Body of pancreas (tissue), 4 donors: ENCODE data around the gene XIST. TPM values are rescaled to one million over a fixed set of nuclear protein-coding genes. Genes with fewer than 3 reads are reported as not detected.
"Not testable (repeated sequence)": the region's sequence is repeated elsewhere in the genome, so short reads cannot be mapped to it uniquely, and the experiment has no call there.

Experiments
- ATAC-seq: fragments of 150-250 bp; one replicate; pipeline ENCODE4 v1.9.1; 2016
- DNase-seq, 4 donors: peaks; one replicate each; pipeline ENCODE4 v3.0.0-alpha.2; 2019
- H3K27ac ChIP-seq, 4 donors: fragments of 200-600 bp; sonication (generic); 1 replicate in 3 of 4; 2 replicates in 1 of 4; pipeline versions ENCODE4 v1.5.1 to v1.6.1; 2016 to 2019; ENCODE audit warnings: mild to moderate bottlenecking in 1 of 4, mixed read lengths in 1 of 4, moderate library complexity in 1 of 4
- H3K27me3 ChIP-seq, 2 donors: fragments of 200-600 bp; sonication (generic); one replicate each; pipeline ENCODE4 v1.6.0; 2016; ENCODE audit warnings: mild to moderate bottlenecking in 1 of 2
- H3K36me3 ChIP-seq, 2 donors: fragments of 200-600 bp; sonication (generic); replicated peaks in 1 of 2; 2 replicates each; pipeline ENCODE4 v1.5.1; 2016; ENCODE audit warnings: low read depth in 2 of 2; ENCODE audit not compliant: insufficient read depth in 1 of 2
- H3K4me1 ChIP-seq: fragments of 200-600 bp; sonication (generic); one replicate; pipeline ENCODE4 v1.6.0; 2016
- H3K4me3 ChIP-seq, 2 donors: fragments of 200-600 bp; sonication (generic); 1 replicate in 1 of 2; 2 replicates in 1 of 2; pipeline ENCODE4 v1.5.1; 2016 to 2019
- H3K9me3 ChIP-seq, 3 donors: fragments of 200-600 bp; sonication (generic); 1 replicate in 2 of 3; 2 replicates in 1 of 3; pipeline ENCODE4 v1.5.1; 2016
- CTCF ChIP-seq, 7 experiments: fragments of 450-650 bp in 4 of 7; fragments of 200-600 bp in 3 of 7; sonication (generic) in 3 of 7; IDR thresholded peaks; one replicate each; pipeline ENCODE4 v1.5.1; 2016 to 2019; ENCODE audit warnings: antibody characterized with exemption in 7 of 7
- POLR2A ChIP-seq, 3 donors: fragments of 450-650 bp; IDR thresholded peaks; one replicate each; pipeline ENCODE4 v1.6.1; 2016; ENCODE audit warnings: antibody characterized with exemption in 3 of 3, mild to moderate bottlenecking in 2 of 3
- WGBS, 2 donors: methylation state at CpG; one replicate each; pipeline ENCODE4 v1.1.5; 2017; 5-methylcytosine and 5-hydroxymethylcytosine counted together
- intact Hi-C: fragments of 100-400 bp; cut with DNase I; formaldehyde crosslinking; loops from one replicate; pipeline ENCODE4 v1.15.1; 2023
- total RNA-seq, 2 donors: library from RNA; depleted of rRNA; stranded (reverse); fragments of >200 nt; gene quantifications; one replicate each; pipeline ENCODE4 v1.1.0, GENCODE V29; 2016

XIST gene
- total RNA-seq, 2 donors from 2014 or later: 246 to 462 TPM

GRCh38 chrX:73822775-73823174, 29.7 kb downstream of the XIST start:
- no peaks in the 10 kb centered on the region for H3K36me3 ChIP-seq
- ATAC-seq (no peak), DNase-seq (no peak)
- WGBS, 2 donors: 68 to 78% methylated on average over 4 of the region's 4 CpGs
- H3K9me3 ChIP-seq: no peaks in the 10 kb centered on the region
- no peak overlapping the region for H3K4me3 ChIP-seq
- H3K27me3 ChIP-seq: no peaks in the 10 kb centered on the region
- H3K27ac ChIP-seq: no peak overlapping the region
- no peak for TF ChIP-seq POLR2A (IDR thresholded peaks at IDR 0.05)
- TF ChIP-seq CTCF (IDR thresholded peaks at IDR 0.05): no peak
- intact Hi-C loops: no loop called here
- no peaks in the 10 kb centered on the region for H3K4me1 ChIP-seq

GRCh38 chrX:73821921-73822559, 30.5 kb downstream of the XIST start:
- WGBS, 2 donors: 56 to 62% methylated on average over 4 of the region's 4 CpGs
- no peaks in the 10 kb centered on the region for H3K9me3 ChIP-seq
- H3K27ac ChIP-seq: no peak overlapping the region
- TF ChIP-seq CTCF (IDR thresholded peaks at IDR 0.05) (no peak), POLR2A (IDR thresholded peaks at IDR 0.05) (no peak)
- no peaks in the 10 kb centered on the region for H3K36me3 ChIP-seq
- intact Hi-C loops: no loop called here
- H3K4me1 ChIP-seq: no peaks in the 10 kb centered on the region
- ATAC-seq (no peak), DNase-seq (no peak)
- H3K4me3 ChIP-seq: no peak overlapping the region
- H3K27me3 ChIP-seq: no peaks in the 10 kb centered on the region

- WGBS, 2 donors: 88 to 100% methylated on average over 5 to 8 of the region's 10 CpGs
- H3K36me3 ChIP-seq, H3K4me3 ChIP-seq, ATAC-seq, intact Hi-C loops, H3K27ac ChIP-seq, DNase-seq, H3K9me3 ChIP-seq, H3K4me1 ChIP-seq, H3K27me3 ChIP-seq: not testable (repeated sequence)
Measured at GRCh38 chrX:73819864-73820558, 32.5 kb downstream of the XIST start.

- TF ChIP-seq CTCF (IDR thresholded peaks at IDR 0.05) (no peak), POLR2A (IDR thresholded peaks at IDR 0.05) (no peak)
- Histone ChIP-seq H3K27me3 (no peaks in the 10 kb centered on the region), H3K36me3 (no peaks in the 10 kb centered on the region), H3K4me3 (no peak overlapping the region), H3K27ac (no peak overlapping the region), H3K4me1 (no peaks in the 10 kb centered on the region), H3K9me3 (no peaks in the 10 kb centered on the region)
- ATAC-seq (no peak), DNase-seq (no peak)
- WGBS, 2 donors: 64% methylated on average over 3 of the region's 3 CpGs
- intact Hi-C loops: no loop called here
Measured at GRCh38 chrX:73818200-73819116, 34.1 kb downstream of the XIST start.
